ENCODE results near the gene TMEM63C.

DNA sequence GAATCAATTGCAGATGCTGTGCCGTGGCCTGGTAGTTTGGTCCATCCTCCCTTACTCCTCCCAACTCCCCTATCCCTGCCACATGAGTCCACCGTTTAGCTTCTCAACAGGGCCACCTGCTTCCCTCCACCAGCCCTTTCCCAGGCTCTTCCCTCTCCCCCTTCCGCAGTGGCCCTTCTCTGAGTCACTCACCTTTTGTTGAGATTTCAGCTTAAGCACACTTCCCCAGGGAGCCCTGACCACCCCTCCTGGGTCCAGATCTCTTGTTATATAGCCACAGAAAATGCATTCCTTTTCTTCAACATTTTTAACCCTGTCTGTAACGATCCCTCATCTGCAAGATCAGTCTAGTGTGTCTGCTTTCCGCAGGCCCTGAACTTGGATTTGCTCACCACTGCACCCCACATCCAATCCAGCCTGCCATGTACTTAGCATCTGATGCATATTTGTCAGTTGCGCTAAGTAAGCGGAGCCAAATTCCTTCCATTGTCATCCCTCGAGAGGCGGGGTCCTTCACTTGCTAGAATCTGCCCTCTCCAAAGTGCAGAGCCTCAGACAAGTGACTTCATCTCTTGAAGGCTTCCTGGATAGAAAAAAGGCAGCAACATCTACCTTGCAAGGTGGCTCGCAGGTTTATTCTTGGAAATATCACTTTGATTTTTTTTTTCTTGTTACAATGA lies 41.1 kb downstream of the TMEM63C start:
- TF ChIP-seq, protein P1, sequence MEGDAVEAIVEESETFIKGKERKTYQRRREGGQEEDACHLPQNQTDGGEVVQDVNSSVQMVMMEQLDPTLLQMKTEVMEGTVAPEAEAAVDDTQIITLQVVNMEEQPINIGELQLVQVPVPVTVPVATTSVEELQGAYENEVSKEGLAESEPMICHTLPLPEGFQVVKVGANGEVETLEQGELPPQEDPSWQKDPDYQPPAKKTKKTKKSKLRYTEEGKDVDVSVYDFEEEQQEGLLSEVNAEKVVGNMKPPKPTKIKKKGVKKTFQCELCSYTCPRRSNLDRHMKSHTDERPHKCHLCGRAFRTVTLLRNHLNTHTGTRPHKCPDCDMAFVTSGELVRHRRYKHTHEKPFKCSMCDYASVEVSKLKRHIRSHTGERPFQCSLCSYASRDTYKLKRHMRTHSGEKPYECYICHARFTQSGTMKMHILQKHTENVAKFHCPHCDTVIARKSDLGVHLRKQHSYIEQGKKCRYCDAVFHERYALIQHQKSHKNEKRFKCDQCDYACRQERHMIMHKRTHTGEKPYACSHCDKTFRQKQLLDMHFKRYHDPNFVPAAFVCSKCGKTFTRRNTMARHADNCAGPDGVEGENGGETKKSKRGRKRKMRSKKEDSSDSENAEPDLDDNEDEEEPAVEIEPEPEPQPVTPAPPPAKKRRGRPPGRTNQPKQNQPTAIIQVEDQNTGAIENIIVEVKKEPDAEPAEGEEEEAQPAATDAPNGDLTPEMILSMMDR (IDR thresholded peaks at IDR 0.05), result no peak
- TF ChIP-seq POLR2A (IDR thresholded peaks at IDR 0.05) (no peak), POLR2AphosphoS5 (IDR thresholded peaks at IDR 0.05) (no peak), EP300 (IDR thresholded peaks at IDR 0.05) (no peak)
